A549 (cell line): ENCODE results near the gene PLEKHH1.

Source experiments
- CTCF ChIP-seq: fragments of >200 bp; sonication (Bioruptor Twin); formaldehyde crosslinking; IDR thresholded peaks from 3 replicates; pipeline ENCODE4 v1.5.1; 2016
- HMGXB4 ChIP-seq: fragments of 250-450 bp; sonication (Bioruptor Pico); IDR thresholded peaks from 2 replicates; pipeline ENCODE4 v1.5.0; 2021; ENCODE audit warnings: mild to moderate bottlenecking, moderate library complexity, borderline replicate concordance
- HOXA7 ChIP-seq: fragments of 250-450 bp; sonication (Bioruptor Pico); IDR thresholded peaks from 2 replicates; pipeline ENCODE4 v1.5.0; 2020; ENCODE audit warnings: mild to moderate bottlenecking, moderate library complexity
- JUN ChIP-seq, 2 experiments: fragments of >200 bp; sonication (Bioruptor Twin); formaldehyde crosslinking; IDR thresholded peaks; 2 replicates in 1 of 2; 3 replicates in 1 of 2; pipeline ENCODE4 v1.6.1; 2016 to 2017
- RAD21 ChIP-seq, 2 experiments: fragments of >200 bp in 1 of 2; sonication (Bioruptor Twin) in 1 of 2; formaldehyde crosslinking in 1 of 2; IDR thresholded peaks in 1 of 2; conservative IDR thresholded peaks in 1 of 2; 2 replicates in 1 of 2; 3 replicates in 1 of 2; pipeline ENCODE4 v1.6.1; 2012 to 2018; ENCODE audit warnings: inconsistent platforms in 1 of 2
- ZNF302 ChIP-seq: fragments of 250-450 bp; sonication (Bioruptor Pico); IDR thresholded peaks from 2 replicates; pipeline ENCODE4 v1.9.0; 2021; ENCODE audit warnings: inconsistent platforms, mild to moderate bottlenecking, moderate library complexity

- TF ChIP-seq HOXA7 (CRISPR knock-in tag): no peak
- no peak for TF ChIP-seq JUN (IDR thresholded peaks at IDR 0.05)
- TF ChIP-seq ZNF302 (CRISPR knock-in tag): no peak
- no peak for TF ChIP-seq HMGXB4 (CRISPR knock-in tag)
- no peak for TF ChIP-seq RAD21 (conservative IDR thresholded peaks at IDR 0.05 in 1 of 2, IDR thresholded peaks at IDR 0.05 in 1 of 2)
- TF ChIP-seq CTCF: no peak
Observed at GRCh38 chr14:67572608-67573007, 39.5 kb downstream of the PLEKHH1 start.
